A549 (cell line): Measurements from ENCODE around the gene SLC2A10. TPM values are rescaled to one million over a fixed set of nuclear protein-coding genes. Genes with fewer than 3 reads are reported as not detected.

Experiments used
- ATAC-seq, 2 experiments: fragments of 200-7000 bp in 1 of 2; fragments of >200 bp in 1 of 2; cut with Nextera tagmentation in 1 of 2; cut with Tn5 transposase in 1 of 2; 3 replicates each; pipeline versions ENCODE4 v1.8.0 to v1.9.1; 2018 to 2020; ENCODE audit warnings: mild to moderate bottlenecking in 1 of 2, moderate library complexity in 1 of 2
- CTCF ChIA-PET: fragments of 300-600 bp; sonication (Branson Sonifier 250); formaldehyde crosslinking; extraction: SDS; loops from one replicate; lab custom pipeline; 2021; ENCODE audit warnings: antibody characterized with exemption, inconsistent platforms; lab: Yijun Ruan, JAX
- POLR2A ChIA-PET: fragments of 350-600 bp; formaldehyde crosslinking; extraction: SDS; loops from one replicate; lab custom pipeline; 2021; ENCODE audit warnings: antibody characterized with exemption, inconsistent platforms; lab: Yijun Ruan, JAX
- DNase-seq, 2 experiments: peaks; one replicate each; pipeline versions ENCODE4 v3.0.0 to v3.0.0-alpha.2; 2011 to 2016; ENCODE audit warnings: low read depth in 1 of 2, low spot score in 1 of 2
- FAIRE-seq: peaks from 2 replicates; lab custom pipeline; 2011; peaks lifted over from hg19 to GRCh38; lab: Jason Lieb, UNC
- H3K27ac ChIP-seq, 2 experiments: fragments of >200 bp; sonication (Bioruptor Twin); formaldehyde crosslinking; 3 replicates each; pipeline ENCODE4 v1.5.1; 2016 to 2017
- H3K4me1 ChIP-seq: fragments of >200 bp; sonication (Bioruptor Twin); formaldehyde crosslinking; 3 replicates; pipeline ENCODE4 v1.6.1; 2016
- H3K4me2 ChIP-seq: fragments of >200 bp; sonication (Bioruptor Twin); formaldehyde crosslinking; 3 replicates; pipeline ENCODE4 v1.6.1; 2016
- H3K4me3 ChIP-seq: fragments of >200 bp; sonication (Bioruptor Twin); formaldehyde crosslinking; 3 replicates; pipeline ENCODE4 v1.5.1; 2016
- H3K9me3 ChIP-seq: fragments of >200 bp; sonication (Bioruptor Twin); formaldehyde crosslinking; 3 replicates; pipeline ENCODE4 v1.6.1; 2016
- CBX2 ChIP-seq: fragments of 200-600 bp; sonication (generic); IDR thresholded peaks from 2 replicates; pipeline ENCODE4 v1.6.1; 2016; ENCODE audit warnings: low read depth, mild to moderate bottlenecking, borderline replicate concordance
- CBX8 ChIP-seq: fragments of 200-600 bp; sonication (generic); IDR thresholded peaks from 2 replicates; pipeline ENCODE4 v1.6.1; 2016
- CHD4 ChIP-seq: fragments of 200-600 bp; sonication (generic); IDR thresholded peaks from 2 replicates; pipeline ENCODE4 v1.6.1; 2016; ENCODE audit warnings: antibody characterized with exemption, mild to moderate bottlenecking, borderline replicate concordance
- CTCF ChIP-seq: fragments of >200 bp; sonication (Bioruptor Twin); formaldehyde crosslinking; IDR thresholded peaks from 3 replicates; pipeline ENCODE4 v1.5.1; 2016
- EP300 ChIP-seq, 2 experiments: fragments of >200 bp; sonication (Bioruptor Twin); formaldehyde crosslinking; IDR thresholded peaks; 2 replicates in 1 of 2; 3 replicates in 1 of 2; pipeline ENCODE4 v1.6.1; 2016 to 2017
- HEYL ChIP-seq: fragments of 250-450 bp; sonication (Bioruptor Pico); IDR thresholded peaks from 2 replicates; pipeline ENCODE4 v1.8.0; 2021; ENCODE audit warnings: mild to moderate bottlenecking, moderate library complexity
- HMGXB4 ChIP-seq: fragments of 250-450 bp; sonication (Bioruptor Pico); IDR thresholded peaks from 2 replicates; pipeline ENCODE4 v1.5.0; 2021; ENCODE audit warnings: mild to moderate bottlenecking, moderate library complexity, borderline replicate concordance
- HOXA7 ChIP-seq: fragments of 250-450 bp; sonication (Bioruptor Pico); IDR thresholded peaks from 2 replicates; pipeline ENCODE4 v1.5.0; 2020; ENCODE audit warnings: mild to moderate bottlenecking, moderate library complexity
- HOXB5 ChIP-seq: fragments of 250-450 bp; sonication (Bioruptor Pico); IDR thresholded peaks from 2 replicates; pipeline ENCODE4 v1.5.0; 2020; ENCODE audit warnings: mild to moderate bottlenecking, moderate library complexity
- KDM1A ChIP-seq: fragments of 200-600 bp; sonication (generic); IDR thresholded peaks from 2 replicates; pipeline ENCODE4 v1.6.1; 2016; ENCODE audit warnings: low read depth, mild to moderate bottlenecking
- MAFK ChIP-seq: fragments of 450-650 bp; IDR thresholded peaks from 2 replicates; pipeline ENCODE4 v1.6.1; 2014; ENCODE audit not compliant: partially characterized antibody
- NFE2L2 ChIP-seq: fragments of 150-350 bp; conservative IDR thresholded peaks from 2 replicates; pipeline ENCODE4 v1.6.1; 2014; ENCODE audit warnings: low read length
- NR3C1 ChIP-seq: fragments of >200 bp; sonication (Bioruptor Twin); formaldehyde crosslinking; IDR thresholded peaks from 3 replicates; pipeline ENCODE4 v1.6.1; 2017
- POLR2A ChIP-seq: IDR thresholded peaks from 2 replicates; pipeline ENCODE4 v1.6.1; 2012; ENCODE audit warnings: mild to moderate bottlenecking, low read length
- RAD21 ChIP-seq, 2 experiments: fragments of >200 bp in 1 of 2; sonication (Bioruptor Twin) in 1 of 2; formaldehyde crosslinking in 1 of 2; IDR thresholded peaks in 1 of 2; conservative IDR thresholded peaks in 1 of 2; 2 replicates in 1 of 2; 3 replicates in 1 of 2; pipeline ENCODE4 v1.6.1; 2012 to 2018; ENCODE audit warnings: inconsistent platforms in 1 of 2
- SMC3 ChIP-seq: fragments of >200 bp; sonication (Bioruptor Twin); formaldehyde crosslinking; IDR thresholded peaks from 3 replicates; pipeline ENCODE4 v1.6.1; 2018; ENCODE audit warnings: inconsistent platforms
- TFCP2L1 ChIP-seq: fragments of 250-450 bp; sonication (Bioruptor Pico); IDR thresholded peaks from 2 replicates; pipeline ENCODE4 v1.5.0; 2021; ENCODE audit warnings: mild to moderate bottlenecking
- ZFP36 ChIP-seq: fragments of 450-650 bp; IDR thresholded peaks from 2 replicates; pipeline ENCODE4 v1.6.1; 2014; ENCODE audit warnings: borderline replicate concordance; ENCODE audit not compliant: partially characterized antibody
- WGBS: methylation state at CpG from one replicate; pipeline ENCODE4 v1.1.6; 2017; ENCODE audit errors: missing lambda C conversion rate; 5-methylcytosine and 5-hydroxymethylcytosine counted together
- polyA plus RNA-seq, 4 experiments: library from polyadenylated mRNA; depleted of rRNA in 3 of 4; stranded (reverse); fragments of >200 nt; fragmentation: RNase III in 1 of 4; extraction: RNeasy Plus Mini Kit Qiagen cat#74134 plus additional on column Dnase treatment in 1 of 4; gene quantifications; 2 replicates in 3 of 4; 3 replicates in 1 of 4; pipeline ENCODE4 v1.2.3, GENCODE V29; 2011 to 2017
- TF ChIP-seq, protein P1 (sequence below): IDR thresholded peaks from 2 replicates; pipeline ENCODE4 v1.6.1; 2012; ENCODE audit warnings: low read depth, borderline replicate concordance

Gene SLC2A10
- polyA plus RNA-seq, 2 of the 4 experiments (the other 2 are of a cell fraction): 0.01 TPM; not detected in 1

DNA sequence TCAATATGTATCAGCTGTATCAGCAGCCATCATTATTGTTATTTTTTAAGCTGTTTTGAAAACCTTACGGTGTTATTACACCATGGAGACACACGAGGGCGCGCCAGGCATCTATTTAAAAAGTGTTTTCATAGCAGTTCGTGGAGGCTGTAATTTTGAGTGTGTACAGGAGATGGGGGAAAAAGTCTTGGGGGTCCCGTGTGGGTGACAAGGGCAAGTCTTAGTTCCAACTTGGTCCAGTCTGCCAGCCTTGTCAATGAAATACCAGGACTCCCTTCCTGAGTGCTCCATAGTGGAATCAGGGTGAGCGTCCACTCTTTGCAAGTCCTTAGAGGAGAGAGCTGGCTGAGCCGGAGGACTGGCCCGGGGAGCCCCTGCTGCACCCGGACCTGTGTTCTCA, 43.3 kb downstream of the SLC2A10 start:
- TF ChIP-seq CBX8 (no peak), NR3C1 (no peak), KDM1A (no peak), HOXB5 (CRISPR knock-in tag) (no peak), CTCF (peak; percentile 84), SMC3 (peak; percentile 82), POLR2A (no peak), TFCP2L1 (CRISPR knock-in tag) (no peak), RAD21 (conservative IDR thresholded peaks at IDR 0.05 in 1 of 2, IDR thresholded peaks at IDR 0.05 in 1 of 2) (peak; percentile 85 to 89)
- Histone ChIP-seq H3K4me3 (no peak overlapping the region), H3K4me1 (peaks cover 5% of the 10 kb centered on the region; the same call in 2 of the 3 replicates), H3K9me3 (no peaks in the 10 kb centered on the region), H3K27ac (peak overlapping the region; percentile 29 to 44; a peak in 5 of 6 replicates), H3K4me2 (peak overlapping the region; percentile 69)
- WGBS: 16% methylated on average over 10 of the region's 10 CpGs
- FAIRE-seq (no peak), DNase-seq (peak; percentile 33 to 69), ATAC-seq (peak; percentile 54 to 69; a peak in 4 of 6 replicates)
- CTCF ChIA-PET: interaction anchor here (0.5 to 15.1 kb wide), 64 partner anchors 9 to 1801 kb away, joined by 3 to 116 read pairs (median 4); no protein-coding TSS in a partner anchor
- POLR2A ChIA-PET: interaction anchor here (0.7 kb wide), 1 partner anchor 62 kb away, joined by 3 read pairs; no protein-coding TSS in a partner anchor

GRCh38 chr20:46755483-46756413, 46.3 kb downstream of the SLC2A10 start:
- Histone ChIP-seq H3K4me1 (0 out of 3 replicates have a peak, but pooled peaks cover 3% of the 10 kb centered on the region), H3K9me3 (no peaks in the 10 kb centered on the region), H3K4me3 (no peak overlapping the region), H3K27ac (no peak overlapping the region), H3K4me2 (no peak overlapping the region)
- POLR2A ChIA-PET: no interaction called here
- FAIRE-seq (no peak), DNase-seq (no peak), ATAC-seq (no peak)
- WGBS: 85% methylated on average over 11 of the region's 11 CpGs
- TF ChIP-seq CBX2 (no peak), POLR2A (no peak), HEYL (CRISPR knock-in tag) (no peak), EP300 (IDR thresholded peaks at IDR 0.05) (no peak), MAFK (peak; percentile 89), CHD4 (no peak), ZFP36 (peak; percentile 63), HOXA7 (CRISPR knock-in tag) (no peak), NFE2L2 (peak; percentile 82), HMGXB4 (CRISPR knock-in tag) (no peak)
- TF ChIP-seq, protein P1, sequence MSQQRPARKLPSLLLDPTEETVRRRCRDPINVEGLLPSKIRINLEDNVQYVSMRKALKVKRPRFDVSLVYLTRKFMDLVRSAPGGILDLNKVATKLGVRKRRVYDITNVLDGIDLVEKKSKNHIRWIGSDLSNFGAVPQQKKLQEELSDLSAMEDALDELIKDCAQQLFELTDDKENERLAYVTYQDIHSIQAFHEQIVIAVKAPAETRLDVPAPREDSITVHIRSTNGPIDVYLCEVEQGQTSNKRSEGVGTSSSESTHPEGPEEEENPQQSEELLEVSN: no peak
- TF ChIP-seq, all 56 proteins: peak for 3
- CTCF ChIA-PET: interaction anchor here (0.5 to 15.1 kb wide), 16 partner anchors 9 to 1865 kb away, joined by 3 to 116 read pairs (median 4); no protein-coding TSS in a partner anchor
